Natural killer cell (primary cell): ENCODE data around the gene CMTM6. TPM values are rescaled to one million over a fixed set of nuclear protein-coding genes. Genes with fewer than 3 reads are reported as not detected.

Experiments
- ATAC-seq, 3 donors: fragments of 150-1000 bp in 2 of 3; fragments of 200-7000 bp in 1 of 3; cut with Tn5 transposase; 1 replicate in 1 of 3; 2 replicates in 2 of 3; pipeline ENCODE4 v1.10.0; 2021; ENCODE audit warnings: mild to moderate bottlenecking in 2 of 3, moderate library complexity in 2 of 3
- DNase-seq, 2 donors: peaks; one replicate each; pipeline versions ENCODE4 v3.0.0 to v3.0.0-alpha.2; 2013 to 2021; ENCODE audit warnings: mixed read lengths in 1 of 2
- H3K27ac ChIP-seq: one replicate; pipeline ENCODE4 v1.5.1; 2013; ENCODE audit warnings: mild to moderate bottlenecking, low read length
- H3K27me3 ChIP-seq: one replicate; pipeline ENCODE4 v1.6.1; 2013; ENCODE audit warnings: low read length; ENCODE audit not compliant: control insufficient read depth, insufficient read depth
- H3K36me3 ChIP-seq: one replicate; pipeline ENCODE4 v1.6.1; 2013; ENCODE audit warnings: low read length; ENCODE audit not compliant: control insufficient read depth, insufficient read depth
- H3K4me1 ChIP-seq: one replicate; pipeline ENCODE4 v1.6.1; 2013; ENCODE audit warnings: low read length; ENCODE audit not compliant: control insufficient read depth, insufficient read depth
- H3K4me3 ChIP-seq: one replicate; pipeline ENCODE4 v1.5.1; 2013; ENCODE audit warnings: low read length
- H3K9me3 ChIP-seq: one replicate; pipeline ENCODE4 v1.6.1; 2013; ENCODE audit warnings: low read length; ENCODE audit not compliant: control insufficient read depth, insufficient read depth
- H3K27ac Mint-ChIP-seq, 2 donors: one replicate each; pipeline ENCODE4 v1.8.0; 2022; ENCODE audit warnings: mild to moderate bottlenecking in 2 of 2, mixed read lengths in 2 of 2, moderate library complexity in 1 of 2
- H3K27me3 Mint-ChIP-seq, 2 donors: one replicate each; pipeline ENCODE4 v1.8.0; 2022; ENCODE audit warnings: low read depth in 2 of 2, mixed read lengths in 2 of 2
- H3K36me3 Mint-ChIP-seq: one replicate; pipeline ENCODE4 v1.8.0; 2022; ENCODE audit warnings: mixed read lengths
- H3K4me1 Mint-ChIP-seq, 2 donors: one replicate each; pipeline ENCODE4 v1.8.0; 2022; ENCODE audit warnings: mixed read lengths in 2 of 2
- H3K4me3 Mint-ChIP-seq: one replicate; pipeline ENCODE4 v1.8.0; 2022; ENCODE audit warnings: mild to moderate bottlenecking, moderate library complexity, mixed read lengths
- H3K9me3 Mint-ChIP-seq, 2 donors: one replicate each; pipeline ENCODE4 v1.8.0; 2022; ENCODE audit warnings: mixed read lengths in 2 of 2
- WGBS: methylation state at CpG from one replicate; pipeline ENCODE4 v1.1.7; 2013; ENCODE audit warnings: missing lambda C conversion rate; ENCODE audit not compliant: insufficient coverage; 5-methylcytosine and 5-hydroxymethylcytosine counted together
- intact Hi-C: fragments of 100-400 bp; cut with micrococcal nuclease; formaldehyde crosslinking; loops from one replicate; pipeline ENCODE4 v1.14.2; 2022
- total RNA-seq, 4 donors: library from RNA; stranded (reverse); fragments of 120-200 nt in 1 of 4; gene quantifications; one replicate each; pipeline versions ENCODE4 v1.2.3 to v1.2.4, GENCODE V29; 2013 to 2022
- TF ChIP-seq, protein P1 (sequence below): fragments of 200-600 bp; IDR thresholded peaks from one replicate; pipeline ENCODE4 v1.8.0; 2022; ENCODE audit warnings: antibody characterized with exemption

CMTM6 gene
- total RNA-seq, 3 donors from 2014 or later (not counting 1 experiment from before 2014, with no cell fraction given) = 57.4 to 63.6 (median 59.5) TPM

DNA sequence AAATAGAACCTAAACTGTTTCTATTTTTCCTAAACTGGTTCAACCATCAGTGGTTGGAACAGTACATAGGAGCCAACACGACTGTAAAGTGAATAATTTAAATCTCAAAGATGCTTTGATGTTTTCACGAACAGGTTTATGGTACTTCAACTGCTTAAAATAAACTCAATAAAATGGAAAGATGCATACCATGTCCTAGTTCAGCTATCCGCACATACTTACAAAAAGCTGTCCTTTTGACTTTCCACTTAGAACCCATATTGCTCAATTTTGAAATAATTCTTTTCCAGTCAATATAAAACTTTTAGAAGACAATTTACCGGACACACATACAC, 902 bp downstream of the CMTM6 start:
- no peaks in the 10 kb centered on the region for H3K9me3 Mint-ChIP-seq

DNA sequence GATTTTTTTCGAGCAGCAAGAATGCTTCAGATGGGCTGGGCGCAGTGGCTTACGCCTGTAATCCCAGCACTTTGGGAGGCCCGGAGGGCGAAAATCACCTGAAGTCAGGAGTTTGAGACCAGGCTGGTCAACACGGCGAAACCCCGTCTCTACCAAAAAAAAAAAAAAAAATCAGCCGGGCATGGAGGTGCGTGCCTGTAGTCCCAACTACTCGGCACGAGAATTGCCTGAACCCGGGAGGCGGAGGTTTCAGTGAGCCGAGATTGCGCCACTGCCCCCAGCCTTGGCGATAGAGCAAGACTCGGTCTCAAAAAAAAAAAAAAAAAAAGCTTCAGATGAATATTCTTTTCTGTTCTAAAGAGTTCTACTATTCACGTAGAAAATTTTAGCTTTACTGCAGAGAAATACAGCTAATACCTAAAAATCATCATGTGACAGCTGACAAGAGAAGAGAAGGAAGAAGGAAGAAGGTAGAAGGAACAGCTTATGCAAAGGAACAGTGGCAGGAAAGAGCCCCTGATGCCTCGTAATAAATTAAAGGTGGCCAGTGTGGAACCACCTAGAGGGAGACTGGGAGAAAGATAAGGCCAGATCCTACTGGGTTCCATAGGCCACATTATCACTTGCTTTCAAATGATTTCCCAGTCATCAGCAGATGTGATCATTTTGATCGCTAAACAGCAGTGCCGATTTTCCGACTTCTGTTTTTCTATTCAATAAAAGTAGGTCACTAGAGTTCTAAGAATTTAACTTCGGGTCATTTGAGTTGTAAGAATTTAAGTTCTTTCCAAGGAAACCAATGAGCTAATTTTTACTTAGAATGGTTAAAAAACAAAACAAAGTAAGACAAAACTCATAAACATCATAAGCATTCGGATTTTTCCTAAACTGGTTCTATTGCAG, 1.5 kb downstream of the CMTM6 start:
- H3K27me3 Mint-ChIP-seq = no peaks in the 10 kb centered on the region
- peaks cover 10% of the 10 kb centered on the region for H3K4me1 ChIP-seq
- H3K4me3 Mint-ChIP-seq = peak overlapping the region; percentile 90

More for the DNA sequence above, 902 bp downstream of the CMTM6 start:
- Histone ChIP-seq H3K4me3 (peak overlapping the region; percentile 62), H3K27ac (peak overlapping the region; percentile 84), H3K36me3 (peaks cover 5% of the 10 kb centered on the region), H3K9me3 (no peaks in the 10 kb centered on the region), H3K4me1 (peaks cover 10% of the 10 kb centered on the region), H3K27me3 (no peaks in the 10 kb centered on the region)
- 0% methylated on average over 4 of the region's 4 CpGs for WGBS
- intact Hi-C loops = loop anchor here (1.0 to 2.0 kb wide), 2 partner anchors 69 to 184 kb away; partner anchors contain the start of genes CNOT10 and DYNC1LI1
- DNase-seq = no peak
- peak overlapping the region; percentile 84 to 92 for H3K27ac Mint-ChIP-seq
- H3K4me1 Mint-ChIP-seq = peaks cover 32 to 36% of the 10 kb centered on the region in 2 donors
- peak in 1 of 3 donors; percentile 0 for ATAC-seq
- peak overlapping the region; percentile 90 for H3K4me3 Mint-ChIP-seq
- no peaks in the 10 kb centered on the region for H3K36me3 Mint-ChIP-seq
- TF ChIP-seq, protein P1, sequence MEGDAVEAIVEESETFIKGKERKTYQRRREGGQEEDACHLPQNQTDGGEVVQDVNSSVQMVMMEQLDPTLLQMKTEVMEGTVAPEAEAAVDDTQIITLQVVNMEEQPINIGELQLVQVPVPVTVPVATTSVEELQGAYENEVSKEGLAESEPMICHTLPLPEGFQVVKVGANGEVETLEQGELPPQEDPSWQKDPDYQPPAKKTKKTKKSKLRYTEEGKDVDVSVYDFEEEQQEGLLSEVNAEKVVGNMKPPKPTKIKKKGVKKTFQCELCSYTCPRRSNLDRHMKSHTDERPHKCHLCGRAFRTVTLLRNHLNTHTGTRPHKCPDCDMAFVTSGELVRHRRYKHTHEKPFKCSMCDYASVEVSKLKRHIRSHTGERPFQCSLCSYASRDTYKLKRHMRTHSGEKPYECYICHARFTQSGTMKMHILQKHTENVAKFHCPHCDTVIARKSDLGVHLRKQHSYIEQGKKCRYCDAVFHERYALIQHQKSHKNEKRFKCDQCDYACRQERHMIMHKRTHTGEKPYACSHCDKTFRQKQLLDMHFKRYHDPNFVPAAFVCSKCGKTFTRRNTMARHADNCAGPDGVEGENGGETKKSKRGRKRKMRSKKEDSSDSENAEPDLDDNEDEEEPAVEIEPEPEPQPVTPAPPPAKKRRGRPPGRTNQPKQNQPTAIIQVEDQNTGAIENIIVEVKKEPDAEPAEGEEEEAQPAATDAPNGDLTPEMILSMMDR = no peak
- H3K27me3 Mint-ChIP-seq = no peaks in the 10 kb centered on the region

DNA sequence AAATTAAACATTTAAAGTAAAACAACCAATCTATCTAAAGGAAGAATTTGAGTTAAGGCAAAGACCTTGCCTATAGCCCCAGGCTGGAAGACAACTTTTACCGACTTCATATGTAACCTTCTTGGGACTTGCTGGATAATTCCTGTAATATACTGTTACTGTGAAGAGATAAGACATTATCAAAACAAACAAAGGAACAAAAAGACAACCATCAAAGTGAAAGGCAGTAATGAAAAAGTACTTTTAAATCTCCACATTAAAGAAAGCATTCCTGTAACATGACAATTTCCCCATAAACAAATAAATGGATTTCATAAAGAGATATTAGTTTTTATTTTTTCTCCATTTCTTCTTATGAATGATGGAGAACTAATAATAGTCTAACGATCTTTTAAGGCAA, 2.4 kb downstream of the CMTM6 start:
- peak overlapping the region; percentile 36 to 84 for H3K27ac Mint-ChIP-seq

More for the DNA sequence above, 1.5 kb downstream of the CMTM6 start:
- Histone ChIP-seq H3K4me3 (peak overlapping the region; percentile 62), H3K27me3 (no peaks in the 10 kb centered on the region), H3K36me3 (peaks cover 5% of the 10 kb centered on the region), H3K27ac (peak overlapping the region; percentile 84), H3K9me3 (no peaks in the 10 kb centered on the region)
- 77% methylated on average over 21 of the region's 25 CpGs for WGBS
- no peak for ATAC-seq
- Mint-ChIP-seq H3K9me3 (no peaks in the 10 kb centered on the region), H3K27ac (peak overlapping the region; percentile 84 to 92), H3K36me3 (no peaks in the 10 kb centered on the region), H3K4me1 (peaks cover 37 to 40% of the 10 kb centered on the region in 2 donors)
- intact Hi-C loops = no loop called here
- TF ChIP-seq, protein P1 = no peak
- no peak for DNase-seq

More for the DNA sequence above, 2.4 kb downstream of the CMTM6 start:
- H3K4me1 ChIP-seq = peaks cover 10% of the 10 kb centered on the region
- no peak overlapping the region for H3K4me3 ChIP-seq
- peaks cover 5% of the 10 kb centered on the region for H3K36me3 ChIP-seq
- no peaks in the 10 kb centered on the region for H3K9me3 ChIP-seq
- no peak overlapping the region for H3K27ac ChIP-seq
- Mint-ChIP-seq H3K36me3 (no peaks in the 10 kb centered on the region), H3K27me3 (no peaks in the 10 kb centered on the region), H3K9me3 (no peaks in the 10 kb centered on the region), H3K4me1 (peaks cover 42 to 45% of the 10 kb centered on the region in 2 donors), H3K4me3 (peak overlapping the region; percentile 90)
- intact Hi-C loops = no loop called here
- TF ChIP-seq, protein P1 = no peak
- DNase-seq = no peak
- H3K27me3 ChIP-seq = no peaks in the 10 kb centered on the region
- WGBS = 100% methylated on average over 1 of the region's 2 CpGs
- ATAC-seq = no peak
